GM18526 (cell line): ENCODE measurements around the gene DPF3.

Experiments
- POLR2A ChIP-seq: IDR thresholded peaks from 3 replicates; pipeline ENCODE4 v1.6.1; 2011; ENCODE audit not compliant: insufficient read length; ENCODE audit errors: extremely low read depth

The DPF3 gene

DNA sequence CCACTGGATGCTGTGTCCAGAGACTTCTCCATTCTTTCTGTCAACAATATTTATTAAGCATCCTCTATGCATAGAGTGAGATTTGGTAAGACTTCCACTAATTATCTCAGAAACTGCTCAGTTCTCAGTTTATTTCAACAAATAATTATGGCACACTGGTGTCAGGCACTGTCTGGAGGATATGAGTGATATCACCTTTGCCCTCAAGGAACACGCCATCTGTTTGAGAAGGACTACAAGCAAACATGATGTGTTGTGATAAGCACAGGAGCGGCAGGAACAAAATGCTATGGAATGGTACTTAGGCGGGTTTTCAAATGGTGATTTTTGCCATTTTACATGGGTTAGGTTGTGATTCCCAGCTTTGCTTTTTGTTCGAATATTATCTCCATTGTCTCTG is 229.2 kb downstream of the DPF3 start:
- TF ChIP-seq POLR2A: no peak

GRCh38 chr14:72663956-72664650 is 229.8 kb downstream of the DPF3 start:
- no peak for TF ChIP-seq POLR2A

DNA sequence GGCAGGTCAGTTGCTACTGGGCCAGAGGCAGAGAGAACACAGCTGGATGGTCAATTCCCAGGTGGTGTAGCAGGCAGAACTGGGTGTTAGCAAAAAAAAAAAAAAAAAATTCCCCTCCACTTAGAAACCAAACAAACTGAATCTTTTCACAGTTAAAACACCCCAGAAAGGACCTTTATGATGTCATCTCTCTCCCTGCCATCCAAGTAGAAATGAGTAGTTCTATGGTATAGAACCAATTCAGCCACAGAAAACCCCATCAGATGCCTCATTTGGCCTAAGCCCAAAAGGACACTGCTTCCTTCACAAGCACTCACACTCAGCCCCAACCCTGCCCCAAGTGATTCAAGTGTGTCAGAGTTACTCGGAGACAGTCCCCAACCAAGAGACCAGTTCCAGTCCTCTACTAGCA is 230.8 kb downstream of the DPF3 start:
- no peak for TF ChIP-seq POLR2A

DNA sequence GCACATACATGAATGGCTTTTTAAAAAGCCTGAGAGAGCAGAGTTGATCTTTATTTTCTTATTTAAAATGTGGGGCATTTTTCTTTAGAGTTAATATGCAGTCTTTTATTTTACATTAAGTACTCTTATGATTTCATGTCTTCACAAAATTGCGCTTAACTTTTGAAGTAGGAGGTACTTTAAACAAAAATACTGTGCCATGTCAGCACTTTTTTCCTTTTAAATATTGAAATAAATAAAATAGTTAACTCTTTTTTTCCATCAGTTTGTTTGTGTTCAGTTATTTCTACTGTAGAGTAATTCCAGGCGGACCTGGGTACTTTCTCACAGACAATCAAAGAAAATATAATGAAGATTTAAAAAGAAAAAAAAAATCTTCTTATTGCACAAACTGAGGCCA is 231.7 kb downstream of the DPF3 start:
- TF ChIP-seq POLR2A: no peak

DNA sequence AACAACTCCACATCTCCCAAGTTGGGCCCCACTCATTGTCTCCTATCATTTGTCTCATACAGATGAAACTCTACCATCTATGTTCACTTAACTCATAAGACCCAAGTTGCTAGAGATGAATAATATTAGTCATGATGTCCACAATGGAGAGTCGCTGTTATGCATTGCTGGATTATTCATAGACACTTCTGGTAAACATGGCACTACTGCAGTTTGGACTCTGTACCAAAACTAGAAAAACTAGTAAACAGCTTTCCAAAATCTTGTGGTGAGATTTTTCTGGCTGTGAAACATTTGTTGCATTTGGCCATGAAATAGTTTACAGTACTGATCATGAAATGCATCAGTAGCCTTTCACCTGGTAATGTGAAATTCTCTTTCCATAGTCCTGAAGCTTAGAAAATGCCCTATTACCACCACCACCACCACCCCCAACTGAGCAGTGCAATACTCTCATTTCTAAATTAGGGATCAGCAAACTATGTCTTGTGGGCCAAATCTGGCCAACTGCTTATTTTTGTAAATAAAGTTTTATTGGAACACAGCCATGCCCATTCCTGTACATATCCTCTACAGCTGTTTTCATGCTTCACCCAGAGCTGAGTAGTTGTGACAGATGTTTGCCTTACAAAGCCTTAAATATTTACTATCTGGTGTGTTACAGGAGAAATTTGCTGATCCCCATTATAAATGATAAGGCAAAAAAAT is 236.5 kb downstream of the DPF3 start:
- no peak for TF ChIP-seq POLR2A

GRCh38 chr14:72653026-72653425 is 240.9 kb downstream of the DPF3 start:
- no peak for TF ChIP-seq POLR2A

- TF ChIP-seq POLR2A: no peak
Observed at GRCh38 chr14:72652179-72652578, 241.7 kb downstream of the DPF3 start.

GRCh38 chr14:72651714-72652113 is 242.2 kb downstream of the DPF3 start:
- no peak for TF ChIP-seq POLR2A

- no peak for TF ChIP-seq POLR2A
Observed at GRCh38 chr14:72651081-72651480, 242.8 kb downstream of the DPF3 start.

DNA sequence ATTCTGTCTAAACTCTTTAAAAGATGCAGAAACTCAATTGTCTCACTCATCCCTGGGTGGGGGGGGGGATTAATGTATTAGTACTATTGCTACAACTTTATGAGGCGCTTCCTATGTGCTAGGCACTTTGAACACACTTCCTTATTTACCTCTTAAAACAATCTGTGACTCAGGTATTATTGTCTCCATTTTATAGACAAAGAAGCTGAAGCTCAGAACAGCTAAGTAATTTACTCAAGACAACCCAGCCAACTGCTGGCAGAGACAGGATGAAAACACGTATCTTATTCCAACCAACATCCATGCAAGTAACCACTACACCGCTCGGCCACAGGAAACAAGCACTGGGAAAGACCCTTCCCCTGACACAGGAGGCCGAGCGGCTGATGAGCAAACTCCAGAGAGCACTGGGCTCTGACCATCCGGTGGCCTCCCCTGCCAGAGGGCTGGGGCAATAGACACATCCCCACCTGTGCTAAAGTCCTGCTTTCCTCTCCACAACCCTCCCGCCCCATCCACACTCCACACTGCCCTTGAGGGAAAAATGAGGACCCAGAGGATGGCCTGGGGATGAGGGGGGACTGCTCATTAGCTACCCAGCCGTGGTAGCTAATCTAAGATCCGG is 244.2 kb downstream of the DPF3 start:
- no peak for TF ChIP-seq POLR2A

DNA sequence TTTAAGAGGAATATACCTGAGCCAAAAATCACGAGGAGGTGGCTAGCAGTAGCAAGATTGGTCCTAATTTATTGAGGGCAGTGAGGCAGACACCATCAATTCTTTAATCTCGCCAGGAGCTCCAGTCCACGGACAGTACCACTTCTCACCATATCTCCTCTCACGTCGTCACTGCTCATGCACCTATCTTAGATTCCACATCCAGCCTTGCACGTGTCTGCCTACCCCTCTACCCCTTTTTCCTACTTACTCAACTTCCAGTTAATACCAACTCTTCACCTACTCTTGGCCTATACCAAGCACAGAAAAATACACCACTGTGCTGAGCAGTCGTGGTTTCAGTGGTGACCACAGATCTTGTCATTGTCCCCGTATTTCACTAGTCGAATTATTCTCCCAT is 246.1 kb downstream of the DPF3 start:
- TF ChIP-seq POLR2A: no peak

DNA sequence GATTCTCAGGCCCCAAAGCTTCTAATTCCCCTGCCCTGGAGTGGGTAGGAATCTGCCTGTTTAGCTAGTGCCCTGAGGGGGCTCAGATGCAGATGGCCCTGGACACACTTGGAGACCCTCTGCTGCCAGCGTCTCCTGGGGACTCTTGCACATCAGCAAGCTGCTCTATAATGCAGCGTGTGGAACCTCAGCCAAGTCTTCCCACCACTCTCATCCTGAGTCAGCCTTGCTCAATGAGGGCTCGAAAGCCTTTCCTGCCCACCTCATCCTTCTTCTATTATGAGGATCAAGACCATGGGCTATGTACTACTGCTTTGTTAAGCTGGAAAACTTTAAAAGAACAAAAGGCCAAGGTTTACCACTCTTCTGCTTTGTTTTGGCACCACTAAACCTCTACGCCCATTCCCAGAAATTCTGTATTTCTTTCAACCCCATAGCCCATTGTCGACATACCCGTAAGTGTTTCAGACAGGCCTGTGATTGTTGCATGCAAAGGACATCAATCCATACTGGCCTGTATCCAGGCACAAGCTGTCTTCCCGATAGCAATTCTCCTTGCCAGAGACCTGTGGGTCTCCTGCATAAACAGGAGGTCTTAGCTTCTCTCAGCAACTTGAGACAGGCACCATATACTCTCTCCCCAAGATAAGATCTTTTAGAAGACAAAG is 246.9 kb downstream of the DPF3 start:
- no peak for TF ChIP-seq POLR2A

DNA sequence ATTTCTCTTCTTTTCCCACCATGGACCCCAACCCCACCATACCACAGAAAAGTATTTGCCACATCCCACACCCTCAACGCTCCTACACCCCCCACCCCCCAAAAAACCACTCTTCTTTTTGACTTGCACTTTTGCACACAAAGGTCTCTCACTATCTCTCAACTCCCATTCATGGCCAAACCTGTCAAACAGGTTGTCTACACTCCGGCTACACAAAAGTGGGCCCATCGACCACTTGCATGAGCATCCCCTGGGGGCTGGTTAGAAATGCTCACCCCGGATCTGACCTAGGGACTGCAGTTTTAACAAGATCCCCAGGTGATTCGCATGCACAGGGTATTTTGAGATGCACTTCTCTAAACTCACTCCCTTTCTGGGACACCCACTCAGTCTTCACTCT is 248.2 kb downstream of the DPF3 start:
- TF ChIP-seq POLR2A: no peak

DNA sequence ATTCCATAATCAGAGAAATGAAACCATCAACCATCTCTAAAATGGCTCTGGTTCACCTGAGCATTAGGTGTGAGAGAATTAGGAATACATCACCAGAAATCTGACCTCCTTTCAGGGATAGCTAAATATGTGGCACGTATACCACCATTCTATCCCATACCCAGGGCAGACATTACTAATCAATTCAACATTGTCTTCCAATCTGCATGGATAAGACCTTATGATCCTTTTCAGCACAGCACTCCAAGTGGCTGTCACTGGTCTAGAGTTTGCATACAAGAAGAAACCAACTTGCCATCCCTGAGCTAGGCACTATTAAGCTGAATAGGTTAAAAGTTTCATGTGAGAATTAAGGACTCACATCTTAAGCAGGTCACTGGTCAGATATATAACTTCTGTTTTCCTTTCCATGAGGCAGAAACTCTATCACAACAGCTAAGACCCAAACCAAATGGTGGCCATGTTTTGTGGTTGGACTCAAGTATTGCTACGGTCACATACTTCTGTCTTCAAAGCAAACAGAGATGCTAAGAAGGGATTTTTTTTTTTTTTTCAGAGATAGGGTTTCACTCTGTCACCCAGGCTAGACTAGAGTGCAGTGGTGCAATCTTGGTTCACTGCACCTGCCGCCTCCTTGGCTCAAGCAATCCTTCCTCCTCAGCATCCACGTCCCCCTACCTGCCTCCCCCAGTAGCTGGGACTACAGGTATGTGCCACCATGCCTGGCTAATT is 249.0 kb downstream of the DPF3 start:
- no peak for TF ChIP-seq POLR2A

- TF ChIP-seq POLR2A: no peak
Observed at GRCh38 chr14:72644038-72644437, 249.9 kb downstream of the DPF3 start.

GRCh38 chr14:72643317-72643801 is 250.5 kb downstream of the DPF3 start:
- no peak for TF ChIP-seq POLR2A
